H9 (cell line): ENCODE results near the gene TMEM208. TPM values are rescaled to one million over a fixed set of nuclear protein-coding genes. Genes with fewer than 3 reads are reported as not detected.

ENCODE experiments used
- DNase-seq: peaks from one replicate; pipeline ENCODE4 v3.0.0-alpha.2; 2017
- H2AFZ ChIP-seq: one replicate; pipeline ENCODE4 v1.6.1; 2013; ENCODE audit warnings: mild to moderate bottlenecking, low read length, control low read depth, moderate library complexity
- H2AK5ac ChIP-seq: 2 replicates; pipeline ENCODE4 v1.6.1; 2013; ENCODE audit warnings: low read length, control low read depth, mixed read lengths; ENCODE audit not compliant: insufficient read length
- H2BK120ac ChIP-seq: one replicate; pipeline ENCODE4 v1.6.1; 2013; ENCODE audit warnings: low read depth, mild to moderate bottlenecking, low read length, control low read depth, inconsistent platforms; ENCODE audit not compliant: poor library complexity, severe bottlenecking
- H2BK12ac ChIP-seq: 2 replicates; pipeline ENCODE4 v1.6.1; 2013; ENCODE audit warnings: low read length, control low read depth, mixed read lengths, low read depth; ENCODE audit not compliant: insufficient read length
- H2BK15ac ChIP-seq: 2 replicates; pipeline ENCODE4 v1.6.1; 2013; ENCODE audit warnings: low read depth, low read length, control low read depth
- H2BK20ac ChIP-seq: one replicate; pipeline ENCODE4 v1.6.1; 2013; ENCODE audit warnings: low read depth, mild to moderate bottlenecking, low read length, control low read depth, inconsistent platforms; ENCODE audit not compliant: poor library complexity, severe bottlenecking
- H2BK5ac ChIP-seq: 2 replicates; pipeline ENCODE4 v1.6.1; 2013; ENCODE audit warnings: low read length, control low read depth, mixed read lengths; ENCODE audit not compliant: insufficient read length
- H3K14ac ChIP-seq: 2 replicates; pipeline ENCODE4 v1.6.1; 2013; ENCODE audit warnings: low read length, control low read depth; ENCODE audit not compliant: insufficient read depth
- H3K18ac ChIP-seq: 2 replicates; pipeline ENCODE4 v1.6.1; 2013; ENCODE audit warnings: low read depth, mild to moderate bottlenecking, mixed read lengths, low read length, control low read depth; ENCODE audit not compliant: insufficient read length
- H3K23ac ChIP-seq: 2 replicates; pipeline ENCODE4 v1.6.1; 2013; ENCODE audit warnings: low read length, control low read depth, mixed read lengths, low read depth; ENCODE audit not compliant: insufficient read length
- H3K23me2 ChIP-seq: 2 replicates; pipeline ENCODE4 v1.6.1; 2013; ENCODE audit warnings: low read depth, mild to moderate bottlenecking, mixed read lengths, low read length, control low read depth; ENCODE audit not compliant: insufficient read length, poor library complexity, severe bottlenecking
- H3K27ac ChIP-seq: 2 replicates; pipeline ENCODE4 v1.5.1; 2013; ENCODE audit warnings: low read length, control low read depth, mixed read lengths, low read depth; ENCODE audit not compliant: insufficient read length
- H3K27me3 ChIP-seq: 2 replicates; pipeline ENCODE4 v1.6.1; 2013; ENCODE audit warnings: low read length, control low read depth, inconsistent platforms; ENCODE audit not compliant: insufficient read depth
- H3K4ac ChIP-seq: 2 replicates; pipeline ENCODE4 v1.6.1; 2013; ENCODE audit warnings: low read depth, mild to moderate bottlenecking, control low read depth, inconsistent platforms, low read length, moderate library complexity
- H3K4me1 ChIP-seq: 2 replicates; pipeline ENCODE4 v1.6.1; 2013; ENCODE audit warnings: low read length, control low read depth, inconsistent platforms; ENCODE audit not compliant: insufficient read depth
- H3K4me2 ChIP-seq: 2 replicates; pipeline ENCODE4 v1.6.1; 2013; ENCODE audit warnings: low read length, control low read depth, mixed read lengths; ENCODE audit not compliant: insufficient read length, insufficient read depth
- H3K56ac ChIP-seq: 2 replicates; pipeline ENCODE4 v1.6.1; 2013; ENCODE audit warnings: low read depth, mild to moderate bottlenecking, mixed read lengths, low read length, control low read depth; ENCODE audit not compliant: insufficient read length
- H3K79me1 ChIP-seq: 2 replicates; pipeline ENCODE4 v1.6.1; 2013; ENCODE audit warnings: low read depth, mild to moderate bottlenecking, moderate library complexity, low read length, control low read depth, inconsistent platforms; ENCODE audit not compliant: insufficient read depth, poor library complexity, severe bottlenecking
- H3K79me2 ChIP-seq: 2 replicates; pipeline ENCODE4 v1.6.1; 2013; ENCODE audit warnings: low read length, control low read depth, inconsistent platforms; ENCODE audit not compliant: insufficient read depth
- H3K9ac ChIP-seq: 2 replicates; pipeline ENCODE4 v1.6.1; 2013; ENCODE audit warnings: low read length, control low read depth, mixed read lengths; ENCODE audit not compliant: insufficient read length; ENCODE audit errors: extremely low read depth
- H3K9me3 ChIP-seq: one replicate; pipeline ENCODE4 v1.6.1; 2013; ENCODE audit warnings: low read depth, low read length, inconsistent platforms; ENCODE audit not compliant: control insufficient read depth
- H3T11ph ChIP-seq: one replicate; pipeline ENCODE4 v1.6.1; 2013; ENCODE audit warnings: mild to moderate bottlenecking, low read length, control low read depth, inconsistent platforms
- H4K20me1 ChIP-seq: one replicate; pipeline ENCODE4 v1.6.1; 2013; ENCODE audit not compliant: control insufficient read depth, insufficient read length, insufficient read depth
- H4K5ac ChIP-seq: 2 replicates; pipeline ENCODE4 v1.6.1; 2013; ENCODE audit warnings: low read depth, mild to moderate bottlenecking, mixed read lengths, low read length, control low read depth; ENCODE audit not compliant: insufficient read length
- H4K8ac ChIP-seq: replicated peaks from 2 replicates; pipeline ENCODE4 v1.6.1; 2013; ENCODE audit warnings: low read length, control low read depth, mixed read lengths, low read depth; ENCODE audit not compliant: insufficient read length
- H4K91ac ChIP-seq: 2 replicates; pipeline ENCODE4 v1.6.1; 2013; ENCODE audit warnings: low read depth, mild to moderate bottlenecking, moderate library complexity, mixed read lengths, low read length, control low read depth; ENCODE audit not compliant: insufficient read length
- H3K27ac Mint-ChIP-seq, 3 experiments: 2 replicates in 2 of 3; 3 replicates in 1 of 3; pipeline ENCODE4 v1.8.0; 2020 to 2021; ENCODE audit warnings: mixed read lengths in 3 of 3, mild to moderate bottlenecking in 1 of 3, moderate library complexity in 1 of 3
- H3K27me3 Mint-ChIP-seq: 2 replicates; pipeline ENCODE4 v1.8.0; 2021; ENCODE audit warnings: low read depth, mild to moderate bottlenecking, moderate library complexity, mixed read lengths
- H3K36me3 Mint-ChIP-seq, 3 experiments: 2 replicates in 2 of 3; 3 replicates in 1 of 3; pipeline ENCODE4 v1.8.0; 2020 to 2021; ENCODE audit warnings: low read depth in 3 of 3, mixed read lengths in 3 of 3; ENCODE audit not compliant: insufficient read depth in 1 of 3
- H3K4me1 Mint-ChIP-seq, 2 experiments: 2 replicates each; pipeline ENCODE4 v1.8.0; 2020; ENCODE audit warnings: mixed read lengths in 2 of 2
- H3K4me3 Mint-ChIP-seq, 2 experiments: 2 replicates in 1 of 2; 3 replicates in 1 of 2; pipeline ENCODE4 v1.8.0; 2020 to 2021; ENCODE audit warnings: mild to moderate bottlenecking in 2 of 2, mixed read lengths in 2 of 2, moderate library complexity in 1 of 2
- H3K9me3 Mint-ChIP-seq, 2 experiments: 2 replicates in 1 of 2; 3 replicates in 1 of 2; pipeline ENCODE4 v1.8.0; 2020; ENCODE audit warnings: mild to moderate bottlenecking in 2 of 2, mixed read lengths in 2 of 2, moderate library complexity in 1 of 2
- WGBS: extraction: QIAGEN DNeasy Blood & Tissue Kit; methylation state at CpG from one replicate; pipeline ENCODE4 v1.1.7; 2013; ENCODE audit warnings: missing lambda C conversion rate, low lambda C conversion rate, mixed read lengths; ENCODE audit not compliant: insufficient read length; ENCODE audit errors: extremely low coverage; 5-methylcytosine and 5-hydroxymethylcytosine counted together
- total RNA-seq: library from RNA; stranded (reverse); gene quantifications from 2 replicates; pipeline ENCODE4 v1.2.1, GENCODE V29; 2021
- TF ChIP-seq, protein P1 (sequence below): fragments of 200-600 bp; sonication (generic); conservative IDR thresholded peaks from 3 replicates; pipeline ENCODE4 v1.8.0; 2021; ENCODE audit warnings: antibody characterized with exemption, mild to moderate bottlenecking

Gene TMEM208
- total RNA-seq, 1 experiment from 2014 or later, result 42.6 TPM

DNA sequence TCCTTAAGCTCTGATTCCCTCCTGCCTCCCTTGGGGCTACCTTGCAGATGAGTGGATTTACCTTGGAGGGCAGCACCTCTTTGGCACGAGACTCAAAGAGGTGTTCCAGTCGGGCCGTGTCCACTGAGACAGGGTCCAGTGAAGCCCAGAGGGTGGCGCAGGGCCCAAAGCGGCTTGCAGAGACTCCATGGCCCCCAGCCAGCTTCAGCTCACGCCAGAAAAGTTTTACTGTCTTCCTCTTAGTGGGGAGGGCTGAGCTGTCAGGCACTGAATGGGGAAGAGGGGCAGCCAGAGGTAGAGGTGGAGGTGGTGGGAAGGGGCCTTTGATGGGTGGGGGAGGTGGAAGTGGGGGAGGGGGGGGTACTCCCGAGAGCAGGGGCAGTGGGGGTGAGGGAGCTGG, 6.7 kb downstream of the TMEM208 start:
- Histone ChIP-seq H2BK120ac (no peak overlapping the region), H3K27ac (no peak overlapping the region), H3K9me3 (no peaks in the 10 kb centered on the region), H3K79me1 (no peaks in the 10 kb centered on the region), H3K79me2 (no peaks in the 10 kb centered on the region), H2BK12ac (no peak overlapping the region), H2BK5ac (no peak overlapping the region), H3T11ph (no peak overlapping the region), H4K8ac (no peak overlapping the region), H4K91ac (no peak overlapping the region), H3K23me2 (no peaks in the 10 kb centered on the region), H3K4me1 (no peaks in the 10 kb centered on the region), H3K4ac (no peak overlapping the region), H3K9ac (no peak overlapping the region), H3K18ac (no peak overlapping the region), H3K14ac (no peak overlapping the region), H3K23ac (no peak overlapping the region), H3K4me2 (no peak overlapping the region), H3K27me3 (no peaks in the 10 kb centered on the region), H4K5ac (no peak overlapping the region), H2BK15ac (no peak overlapping the region), H2AK5ac (no peak overlapping the region), H4K20me1 (no peaks in the 10 kb centered on the region), H2BK20ac (no peak overlapping the region), H2AFZ (no peak overlapping the region), H3K56ac (no peak overlapping the region)
- no peak overlapping the region for H3K27ac Mint-ChIP-seq
- no peaks in the 10 kb centered on the region for H3K27me3 Mint-ChIP-seq
- no peaks in the 10 kb centered on the region for H3K9me3 Mint-ChIP-seq
- WGBS, result no CpG with 5 or more reads among the region's 7 CpGs
- H3K36me3 Mint-ChIP-seq, result peaks cover 34 to 83% (median 68%) of the 10 kb centered on the region in 3 experiments
- peaks cover 0 to 10% of the 10 kb centered on the region in 2 experiments; a peak in 2 of 4 replicates for H3K4me1 Mint-ChIP-seq
- no peak overlapping the region for H3K4me3 Mint-ChIP-seq
- DNase-seq, result no peak
- TF ChIP-seq, protein P1, sequence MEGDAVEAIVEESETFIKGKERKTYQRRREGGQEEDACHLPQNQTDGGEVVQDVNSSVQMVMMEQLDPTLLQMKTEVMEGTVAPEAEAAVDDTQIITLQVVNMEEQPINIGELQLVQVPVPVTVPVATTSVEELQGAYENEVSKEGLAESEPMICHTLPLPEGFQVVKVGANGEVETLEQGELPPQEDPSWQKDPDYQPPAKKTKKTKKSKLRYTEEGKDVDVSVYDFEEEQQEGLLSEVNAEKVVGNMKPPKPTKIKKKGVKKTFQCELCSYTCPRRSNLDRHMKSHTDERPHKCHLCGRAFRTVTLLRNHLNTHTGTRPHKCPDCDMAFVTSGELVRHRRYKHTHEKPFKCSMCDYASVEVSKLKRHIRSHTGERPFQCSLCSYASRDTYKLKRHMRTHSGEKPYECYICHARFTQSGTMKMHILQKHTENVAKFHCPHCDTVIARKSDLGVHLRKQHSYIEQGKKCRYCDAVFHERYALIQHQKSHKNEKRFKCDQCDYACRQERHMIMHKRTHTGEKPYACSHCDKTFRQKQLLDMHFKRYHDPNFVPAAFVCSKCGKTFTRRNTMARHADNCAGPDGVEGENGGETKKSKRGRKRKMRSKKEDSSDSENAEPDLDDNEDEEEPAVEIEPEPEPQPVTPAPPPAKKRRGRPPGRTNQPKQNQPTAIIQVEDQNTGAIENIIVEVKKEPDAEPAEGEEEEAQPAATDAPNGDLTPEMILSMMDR, result no peak
